HG03439 (cell line): ENCODE results near the gene GRIA4.
"Not testable (repeated sequence)": the region's sequence is repeated elsewhere in the genome, so short reads cannot be mapped to it uniquely, and the experiment has no call there.

Source experiments
- ATAC-seq: cut with Tn5 transposase; IDR thresholded peaks from one replicate; pipeline ENCODE4 v1.9.1; 2021; ENCODE audit warnings: mild to moderate bottlenecking, moderate library complexity; ENCODE audit not compliant: unreplicated experiment

The GRIA4 gene

DNA sequence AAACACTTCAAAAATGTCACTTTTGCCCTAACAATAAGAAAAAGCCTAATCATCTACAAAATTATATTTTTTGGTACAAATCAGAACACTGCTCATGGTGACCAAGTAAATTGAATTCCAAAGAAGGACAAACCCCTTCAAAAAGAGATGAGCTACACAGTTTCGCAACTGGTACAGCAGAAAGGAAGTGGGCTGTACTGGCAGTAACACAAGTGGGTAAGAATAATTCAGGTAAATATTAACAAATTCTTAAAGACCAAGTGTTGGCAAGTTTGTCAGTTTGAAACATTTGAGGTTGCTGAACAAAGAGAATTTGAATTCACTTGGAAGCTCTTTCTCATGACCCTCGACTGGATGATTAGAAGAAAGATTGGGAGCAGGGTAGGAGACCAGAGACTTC is 376.7 kb downstream of the GRIA4 start:
- ATAC-seq: no peak

DNA sequence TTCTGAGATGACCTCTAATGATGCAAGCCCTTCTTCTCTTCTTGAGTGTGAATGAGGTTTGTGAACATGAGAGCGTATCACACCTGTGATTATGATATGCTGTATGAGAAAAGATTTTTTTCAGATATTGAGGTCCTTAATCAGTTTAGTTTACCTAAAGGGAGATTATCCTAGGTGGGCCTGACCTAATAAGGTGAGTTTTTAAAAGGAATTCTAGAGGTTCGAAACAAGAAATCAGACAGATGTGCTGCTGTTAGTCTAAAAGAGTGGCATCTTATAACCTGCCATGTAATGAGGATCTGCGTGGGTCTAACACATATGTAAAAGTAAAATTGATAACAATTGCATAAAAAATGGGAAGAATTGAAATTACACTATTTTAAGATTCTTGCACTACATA is 378.3 kb downstream of the GRIA4 start:
- no peak for ATAC-seq

DNA sequence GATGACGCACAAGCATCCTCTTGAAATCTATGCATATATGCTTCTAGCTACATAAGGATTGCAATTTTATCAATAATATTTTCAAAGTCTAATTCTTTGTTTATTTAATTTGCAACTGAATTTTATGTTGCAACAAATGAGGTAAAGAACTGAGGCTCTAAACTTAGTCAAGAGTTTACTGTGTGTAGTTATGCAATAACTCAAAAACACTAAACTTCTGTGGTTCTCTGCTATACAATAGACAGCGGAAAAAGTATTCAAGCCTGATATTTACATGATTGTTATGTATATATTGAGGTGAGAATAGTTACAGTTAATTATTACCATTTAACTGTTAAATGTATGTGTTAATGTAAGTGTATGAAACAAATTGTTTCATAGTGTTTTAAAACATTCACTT is 379.3 kb downstream of the GRIA4 start:
- ATAC-seq: no peak

DNA sequence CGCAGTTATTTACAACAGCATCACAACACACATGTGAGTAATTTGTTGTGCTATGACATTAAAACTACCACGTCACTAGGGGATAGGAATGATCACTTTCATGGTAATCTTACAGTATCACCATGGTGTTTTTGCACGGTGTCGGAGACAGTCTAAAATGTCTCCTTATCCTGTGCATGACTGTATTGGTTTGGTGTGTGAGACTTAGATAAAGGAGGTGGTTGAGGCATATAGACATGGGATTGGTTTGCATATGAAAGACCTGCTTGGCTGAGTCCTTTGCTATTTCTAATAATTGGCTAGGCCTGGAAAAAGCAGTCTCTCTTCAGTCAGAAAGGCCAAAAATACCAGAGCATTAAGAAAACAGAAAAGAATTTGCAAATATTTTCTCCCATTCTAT is 382.0 kb downstream of the GRIA4 start:
- ATAC-seq: no peak

DNA sequence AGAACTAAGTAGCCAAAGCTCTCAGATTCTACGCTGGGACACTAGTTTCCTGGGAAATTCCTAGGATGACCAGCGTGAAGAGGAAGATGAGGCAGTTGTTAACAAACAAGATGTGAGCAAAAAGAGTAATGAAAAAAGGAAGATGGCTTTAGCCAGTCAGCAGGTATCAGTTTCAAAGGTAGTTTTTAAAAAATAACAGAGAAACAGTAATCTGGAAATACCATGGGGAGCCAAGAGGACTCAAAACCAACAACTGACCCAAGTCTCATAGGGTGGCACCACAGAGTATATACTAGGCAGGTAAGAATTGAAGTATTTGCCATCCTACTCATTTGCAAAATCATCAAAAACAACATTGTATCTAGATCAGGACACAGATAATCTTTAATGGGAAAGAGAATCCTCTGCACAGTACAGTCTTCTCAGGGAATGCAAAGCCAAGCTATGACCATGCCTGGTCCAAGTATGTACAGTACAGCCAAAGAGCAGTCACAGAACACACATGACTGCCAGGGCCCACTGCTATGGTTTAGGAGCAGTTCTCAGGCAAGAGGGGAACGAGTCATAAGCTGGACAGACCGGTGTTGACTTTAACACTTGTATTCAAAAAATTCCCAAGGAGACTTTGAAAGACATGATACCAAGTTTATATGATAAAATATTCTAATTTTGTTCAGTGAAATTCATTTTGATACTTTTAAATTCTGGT is 391.6 kb downstream of the GRIA4 start:
- no peak for ATAC-seq

DNA sequence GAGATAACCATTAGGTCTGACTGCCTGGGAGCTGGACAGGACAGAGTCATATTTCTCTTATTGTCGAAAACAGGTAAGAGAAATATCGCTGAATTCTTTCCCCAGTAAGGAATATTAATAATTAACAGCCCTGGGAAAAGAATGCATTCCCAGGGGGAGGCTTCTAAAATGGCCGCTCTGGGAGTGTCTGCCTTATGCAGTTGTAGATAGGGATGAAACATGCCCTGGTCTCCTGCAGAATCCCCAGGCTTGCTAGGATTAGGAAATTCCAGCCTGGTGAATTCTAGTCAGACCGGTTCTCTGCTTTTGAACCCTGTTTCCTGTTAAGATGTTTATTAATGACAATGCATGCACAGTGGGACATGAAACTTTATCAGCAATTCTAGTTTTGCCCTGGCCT is 393.2 kb downstream of the GRIA4 start:
- ATAC-seq: not testable (repeated sequence)

DNA sequence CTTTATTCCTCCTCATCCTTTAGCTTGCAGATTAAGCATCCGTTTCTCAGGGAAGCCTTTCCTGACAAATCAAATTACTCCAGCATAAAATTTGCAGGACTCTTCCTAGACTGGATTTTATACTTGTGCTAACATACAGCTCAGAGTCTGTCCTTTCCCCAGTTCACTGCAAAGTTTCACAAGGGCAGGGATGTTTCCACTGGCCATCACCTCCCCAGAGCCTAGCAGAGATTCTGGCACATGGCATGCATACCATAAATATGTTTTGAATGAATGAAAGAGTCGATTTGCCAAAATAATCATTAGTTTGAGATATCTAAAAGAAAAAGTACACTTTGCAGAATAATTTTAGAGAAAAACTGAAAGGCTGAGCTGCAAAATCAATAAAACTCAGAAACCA is 401.6 kb downstream of the GRIA4 start:
- no peak for ATAC-seq

DNA sequence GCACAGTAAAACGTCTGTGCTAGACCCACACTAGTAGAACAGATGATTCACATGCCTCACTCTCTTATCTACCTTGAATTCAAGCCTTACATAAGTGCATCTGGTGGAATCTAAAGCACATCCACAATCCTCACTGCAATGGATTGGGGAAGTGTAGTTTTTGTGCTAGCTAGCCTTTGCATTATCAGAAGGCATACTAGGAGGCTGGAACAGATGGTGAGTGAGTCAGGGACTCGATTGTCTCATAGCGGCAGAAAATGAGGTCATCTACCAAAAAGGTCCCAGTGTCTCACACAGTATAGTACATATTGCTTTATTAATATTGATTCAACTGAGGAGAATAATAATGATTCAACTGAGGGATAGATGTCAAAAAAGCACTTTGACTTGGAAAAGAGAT is 402.9 kb downstream of the GRIA4 start:
- ATAC-seq: no peak

DNA sequence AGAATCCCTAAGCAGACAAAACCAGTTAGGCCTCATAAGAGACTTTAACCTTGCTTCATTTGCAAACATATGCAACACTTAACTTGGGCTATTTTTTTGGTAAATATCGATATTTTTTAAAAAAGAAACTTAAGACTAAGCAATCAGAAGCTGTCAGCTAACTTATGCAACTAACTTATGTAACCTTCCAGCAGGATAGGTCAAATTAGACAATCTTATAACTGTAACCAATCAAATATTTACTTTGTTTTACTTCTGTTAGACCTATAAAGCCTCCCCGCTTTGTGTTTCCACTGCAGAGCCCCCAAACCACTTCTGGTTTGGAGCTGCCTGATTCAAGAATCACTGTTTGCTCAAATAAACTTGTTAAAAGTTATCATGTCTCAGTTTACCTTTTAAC is 404.2 kb downstream of the GRIA4 start:
- no peak for ATAC-seq

DNA sequence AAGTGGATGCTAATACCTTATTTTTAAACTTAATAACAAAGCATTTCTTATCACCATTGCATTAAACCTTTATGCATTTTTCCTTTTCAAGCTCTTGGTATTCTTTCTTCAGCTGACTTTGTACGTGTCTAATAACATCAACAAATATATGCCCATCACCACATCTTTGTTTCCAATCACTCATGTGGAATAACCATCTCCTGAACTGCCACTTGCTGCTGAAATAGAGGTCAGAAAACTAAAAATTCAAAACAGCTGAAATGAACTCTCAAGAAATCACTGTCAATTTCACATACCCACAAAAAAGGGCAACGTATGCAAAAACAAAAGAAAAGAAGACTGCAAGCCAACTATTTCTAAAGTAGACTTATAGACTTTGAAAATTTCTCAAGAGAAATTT is 404.7 kb downstream of the GRIA4 start:
- ATAC-seq: no peak

DNA sequence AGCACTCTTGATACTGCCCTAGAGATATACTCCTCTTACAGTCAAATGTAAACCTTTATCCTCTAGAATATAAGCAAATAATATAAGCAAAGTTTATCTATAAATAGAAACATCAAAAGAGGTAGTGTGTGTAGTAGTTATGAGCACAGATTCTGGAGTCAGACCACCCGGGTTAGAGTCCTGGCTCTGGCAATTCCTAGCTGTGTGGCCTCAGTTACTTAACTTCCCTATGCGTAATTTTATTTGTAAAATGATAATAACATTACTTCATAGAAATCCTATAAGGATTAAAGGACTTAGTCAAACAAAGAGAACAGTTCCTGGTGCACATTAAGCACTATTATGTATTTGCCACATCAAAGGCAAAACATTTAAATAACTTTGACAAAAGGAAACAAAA is 405.2 kb downstream of the GRIA4 start:
- ATAC-seq: no peak

DNA sequence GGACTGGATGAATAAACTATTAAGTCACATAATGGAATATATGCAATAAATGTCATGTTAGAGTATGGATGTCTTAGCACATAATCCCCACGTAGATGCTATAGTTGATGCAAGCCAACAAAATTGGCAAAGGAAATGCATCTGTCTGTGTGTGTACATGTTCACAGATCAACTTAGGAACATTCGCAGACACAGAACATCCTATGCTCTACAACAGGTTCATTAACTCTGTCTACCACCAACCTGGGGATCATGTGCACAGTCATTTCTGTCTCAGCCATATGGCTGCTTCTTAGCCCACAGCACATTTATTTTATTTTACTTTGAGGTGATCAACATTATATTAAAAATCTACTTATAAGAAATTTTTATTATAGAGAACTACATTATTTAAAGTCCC is 407.2 kb downstream of the GRIA4 start:
- ATAC-seq: no peak

DNA sequence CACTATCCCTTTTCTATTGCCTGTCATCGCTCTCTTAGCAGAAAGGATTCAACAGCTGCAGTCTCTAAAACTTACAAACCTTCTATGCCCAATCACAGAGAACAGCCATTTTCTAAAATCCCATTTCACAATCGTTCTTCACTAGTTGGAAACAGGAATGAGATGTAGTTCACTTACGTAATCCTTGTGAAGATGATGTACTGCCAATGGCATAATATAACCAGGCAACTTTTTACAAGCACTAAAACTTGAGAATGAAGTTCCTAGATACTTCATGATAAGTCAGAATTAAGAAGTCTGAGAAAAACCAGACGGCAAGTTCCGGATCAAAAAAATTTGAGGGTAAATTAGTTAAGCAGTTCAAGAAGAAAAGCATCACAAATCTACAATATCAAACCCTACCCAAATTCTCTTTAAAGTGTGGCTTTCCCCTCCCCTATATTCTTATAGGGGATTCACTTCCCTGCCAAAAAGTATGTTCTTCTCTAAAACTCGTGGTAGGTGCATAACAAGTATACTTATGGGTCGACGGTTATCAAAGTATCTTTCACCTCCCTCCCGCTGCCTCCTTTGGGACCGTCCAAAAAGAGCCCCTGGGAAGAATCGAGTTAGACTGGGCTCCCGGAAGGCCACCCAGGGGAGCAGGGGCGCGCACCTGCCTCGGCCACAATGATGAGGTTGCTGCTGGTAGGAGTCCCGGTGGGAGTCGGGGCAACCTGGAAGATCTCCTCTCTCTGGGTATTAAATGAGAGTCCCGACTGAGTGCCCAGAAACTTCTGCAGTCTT is 411.5 kb downstream of the GRIA4 start:
- peak; percentile 17 for ATAC-seq

DNA sequence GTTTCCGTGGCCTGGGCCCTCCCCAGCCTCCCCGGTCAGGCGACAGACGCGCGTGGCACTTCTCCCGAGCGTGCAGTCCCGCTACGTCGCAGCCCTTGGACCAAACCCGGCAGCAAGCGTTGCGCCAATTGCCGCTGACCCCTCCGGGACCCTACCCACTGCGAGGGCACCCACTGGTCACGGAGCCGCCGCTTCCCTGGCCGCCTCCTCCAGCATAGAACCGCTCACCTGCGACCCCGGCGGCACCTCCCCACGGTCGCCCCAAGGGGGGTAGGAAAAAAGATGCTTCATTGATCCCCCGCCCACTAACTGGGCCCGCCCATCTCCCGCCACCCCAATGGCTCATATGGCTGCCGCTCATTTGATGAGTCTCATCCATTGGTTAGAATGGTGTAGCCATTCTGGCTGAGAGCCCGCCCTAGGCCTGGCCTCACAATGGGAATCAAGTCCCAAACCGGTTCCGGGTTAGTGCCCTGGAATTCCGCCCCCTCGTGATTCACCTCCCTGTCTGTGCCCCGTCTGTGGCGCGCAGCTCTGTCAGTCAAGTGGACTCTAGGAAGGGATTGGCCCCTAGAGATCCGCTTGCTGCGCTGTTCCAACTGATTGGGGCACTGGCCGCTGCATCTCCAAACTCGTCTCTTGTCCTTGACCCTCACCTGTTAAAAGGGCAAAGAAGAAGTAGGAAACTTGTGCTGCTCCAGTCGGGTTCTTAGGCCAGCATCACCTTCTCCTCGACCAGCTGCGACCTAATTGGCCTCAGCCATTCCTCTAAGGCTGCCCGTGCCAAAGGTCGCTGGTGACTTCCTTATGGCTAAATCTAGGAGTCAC is 412.3 kb downstream of the GRIA4 start, which contains the start of gene MSANTD4:
MSANTD4 (minus strand) TSS at position 274 of the 828 bp plus-strand sequence. CDS start 11,323 bp downstream, outside the sequence.
- ATAC-seq: peak; percentile 99

DNA sequence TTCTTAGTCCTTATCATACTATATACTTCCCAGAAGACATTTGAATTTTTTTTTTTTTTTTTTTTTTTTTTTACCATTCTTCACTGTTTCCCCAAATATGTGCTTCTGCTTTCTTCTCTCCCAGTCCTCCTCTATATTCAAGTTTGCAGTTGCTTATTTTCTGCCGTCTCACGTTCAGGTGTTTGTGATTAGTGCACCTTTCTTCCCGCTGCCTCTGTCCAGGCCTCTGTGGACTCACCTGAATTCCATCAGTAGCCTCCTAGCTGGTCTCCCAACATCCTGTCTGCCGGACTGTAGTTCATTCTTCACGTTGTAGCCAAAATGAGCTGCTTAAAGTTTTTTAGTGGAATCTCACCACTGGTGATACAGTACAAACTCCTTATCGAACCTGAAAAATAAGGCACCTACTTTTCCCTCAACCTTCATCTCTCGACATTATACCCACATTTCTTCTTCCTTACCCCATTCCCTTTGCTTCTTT is 413.0 kb downstream of the GRIA4 start:
- no peak for ATAC-seq

DNA sequence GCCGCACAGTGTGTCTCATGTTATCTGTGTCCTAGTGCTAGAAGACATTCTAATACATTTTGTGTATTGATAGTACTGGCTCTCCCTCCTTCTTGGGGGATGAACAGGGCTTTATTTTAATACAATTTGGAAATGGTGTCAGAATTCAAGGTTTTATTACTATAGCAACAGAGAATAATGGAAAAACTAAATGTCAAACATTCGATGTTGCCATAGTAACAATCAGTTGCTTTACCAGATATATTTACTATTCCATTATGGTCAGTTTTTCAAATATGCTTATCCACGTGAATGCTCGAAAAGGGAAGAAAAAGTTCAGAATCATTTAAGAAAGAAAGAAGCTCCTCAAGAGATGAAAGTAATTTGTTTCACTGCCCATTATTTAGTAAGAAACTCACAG is 420.7 kb downstream of the GRIA4 start:
- no peak for ATAC-seq

DNA sequence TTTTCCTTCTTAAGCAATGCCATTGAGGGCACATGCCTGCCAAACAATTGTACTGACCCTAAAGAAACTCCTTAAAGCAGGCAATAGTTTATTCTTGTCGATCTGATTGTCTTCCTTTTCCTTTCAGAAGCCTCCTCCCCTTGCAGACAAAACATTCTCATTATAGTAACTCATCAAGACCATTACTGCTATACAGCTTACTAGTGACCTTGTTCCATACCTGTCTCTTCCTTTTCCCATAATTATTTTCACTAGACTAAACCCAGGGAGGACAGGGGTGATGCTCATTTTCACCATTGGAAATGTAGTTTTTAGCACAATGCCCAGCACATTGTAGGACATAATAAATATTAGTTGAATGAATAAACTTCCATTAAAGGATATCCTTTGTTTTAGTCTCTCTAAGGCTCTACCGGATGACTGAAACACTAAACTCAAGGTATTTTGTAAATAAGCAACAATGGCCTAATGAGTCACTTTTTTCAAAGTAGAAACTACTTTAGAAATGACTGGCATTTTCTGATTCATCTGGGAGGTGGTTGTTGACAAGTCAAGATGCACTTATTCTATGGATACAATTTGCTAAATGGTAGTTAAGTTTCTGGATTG is 421.4 kb downstream of the GRIA4 start:
- ATAC-seq: no peak
